ENCODE measurements around the gene GRIN2D. TPM values are rescaled to one million over a fixed set of nuclear protein-coding genes. Genes with fewer than 3 reads are reported as not detected.
A peak's percentile ranks its signal among the peaks of the same experiment; 100 is the strongest.

The GRIN2D gene
- total RNA-seq, 1 donor from 2014 or later = 0.34 TPM

GRCh38 chr19:48381178-48381950, 12.1 kb upstream of the GRIN2D start:
- Mint-ChIP-seq H3K27me3 (no peaks in the 10 kb centered on the region), H3K4me1 (ENCODE audit: low read depth) (no peaks in the 10 kb centered on the region), H3K4me3 (ENCODE audit: low read depth) (no peak overlapping the region), H3K36me3 (ENCODE audit: insufficient read depth) (peaks cover 10% of the 10 kb centered on the region), H3K9me3 (ENCODE audit: low read depth) (no peaks in the 10 kb centered on the region), H3K27ac (peak overlapping the region; percentile 91)
- TF ChIP-seq CTCF (IDR thresholded peaks at IDR 0.05; ENCODE audit: unreplicated experiment) = no peak
- DNase-seq (ENCODE audit: low spot score, unreplicated experiment) = no peak

- no peak overlapping the region for H3K4me3 Mint-ChIP-seq (ENCODE audit: low read depth)
- TF ChIP-seq CTCF (IDR thresholded peaks at IDR 0.05; ENCODE audit: unreplicated experiment) = no peak
- DNase-seq (ENCODE audit: low spot score, unreplicated experiment) = no peak
- no peaks in the 10 kb centered on the region for H3K4me1 Mint-ChIP-seq (ENCODE audit: low read depth)
- no peak overlapping the region for H3K27ac Mint-ChIP-seq
- H3K27me3 Mint-ChIP-seq = no peaks in the 10 kb centered on the region
- H3K9me3 Mint-ChIP-seq (ENCODE audit: low read depth) = no peaks in the 10 kb centered on the region
- peaks cover 11% of the 10 kb centered on the region for H3K36me3 Mint-ChIP-seq (ENCODE audit: insufficient read depth)
Measured at GRCh38 chr19:48382286-48382685, 11.2 kb upstream of the GRIN2D start.

GRCh38 chr19:48385461-48386087, 7.9 kb upstream of the GRIN2D start:
- H3K4me3 Mint-ChIP-seq (ENCODE audit: low read depth) = no peak overlapping the region
- peaks cover 6% of the 10 kb centered on the region for H3K4me1 Mint-ChIP-seq (ENCODE audit: low read depth)
- no peaks in the 10 kb centered on the region for H3K9me3 Mint-ChIP-seq (ENCODE audit: low read depth)
- H3K36me3 Mint-ChIP-seq (ENCODE audit: insufficient read depth) = peaks cover 18% of the 10 kb centered on the region
- H3K27ac Mint-ChIP-seq = no peak overlapping the region
- no peaks in the 10 kb centered on the region for H3K27me3 Mint-ChIP-seq
- no peak for TF ChIP-seq CTCF (IDR thresholded peaks at IDR 0.05; ENCODE audit: unreplicated experiment)
- no peak for DNase-seq (ENCODE audit: low spot score, unreplicated experiment)

GRCh38 chr19:48386981-48387380, 6.5 kb upstream of the GRIN2D start:
- TF ChIP-seq CTCF (IDR thresholded peaks at IDR 0.05; ENCODE audit: unreplicated experiment) = no peak
- Mint-ChIP-seq H3K27me3 (peaks cover 2% of the 10 kb centered on the region), H3K27ac (no peak overlapping the region), H3K9me3 (ENCODE audit: low read depth) (no peaks in the 10 kb centered on the region), H3K4me1 (ENCODE audit: low read depth) (peaks cover 7% of the 10 kb centered on the region), H3K4me3 (ENCODE audit: low read depth) (no peak overlapping the region), H3K36me3 (ENCODE audit: insufficient read depth) (peaks cover 15% of the 10 kb centered on the region)
- no peak for DNase-seq (ENCODE audit: low spot score, unreplicated experiment)

- H3K36me3 Mint-ChIP-seq (ENCODE audit: insufficient read depth) = peaks cover 11% of the 10 kb centered on the region
- DNase-seq (ENCODE audit: low spot score, unreplicated experiment) = peak; percentile 51
- H3K9me3 Mint-ChIP-seq (ENCODE audit: low read depth) = no peaks in the 10 kb centered on the region
- peaks cover 26% of the 10 kb centered on the region for H3K27me3 Mint-ChIP-seq
- peaks cover 10% of the 10 kb centered on the region for H3K4me1 Mint-ChIP-seq (ENCODE audit: low read depth)
- H3K27ac Mint-ChIP-seq = peak overlapping the region; percentile 97
- peak overlapping the region; percentile 91 for H3K4me3 Mint-ChIP-seq (ENCODE audit: low read depth)
- TF ChIP-seq CTCF (IDR thresholded peaks at IDR 0.05; ENCODE audit: unreplicated experiment) = peak; percentile 59
Measured at GRCh38 chr19:48390188-48391099, 3.0 kb upstream of the GRIN2D start.

All from progenitor cell of endocrine pancreas (in vitro differentiated cells).